ENCODE data around the gene PUSL1.

Gene PUSL1

GRCh38 chr1:1325288-1326074 is 17.1 kb downstream of the PUSL1 start:
- DNase-seq: no peak

- no peak for DNase-seq
Measured at GRCh38 chr1:1326075-1326605, 17.7 kb downstream of the PUSL1 start.

- no peak for DNase-seq
Measured at GRCh38 chr1:1327291-1327690, 18.9 kb downstream of the PUSL1 start.

- no peak for DNase-seq
Measured at GRCh38 chr1:1328254-1328653, 19.9 kb downstream of the PUSL1 start.

GRCh38 chr1:1329304-1330210 is 21.2 kb downstream of the PUSL1 start:
- no peak for DNase-seq

- DNase-seq: no peak
Measured at GRCh38 chr1:1330366-1331067, 22.1 kb downstream of the PUSL1 start.

GRCh38 chr1:1331068-1331965 is 22.9 kb downstream of the PUSL1 start, which contains the start of gene TAS1R3:
TSS of gene TAS1R3 (plus strand) at chr1:1331280. CDS start at chr1:1331346, 66 bp downstream.
- DNase-seq: no peak

- DNase-seq: no peak
Measured at GRCh38 chr1:1332031-1332755, 23.8 kb downstream of the PUSL1 start.

- no peak for DNase-seq
Measured at GRCh38 chr1:1332774-1333480, 24.5 kb downstream of the PUSL1 start.

- no peak for DNase-seq
Measured at GRCh38 chr1:1333551-1334241, 25.3 kb downstream of the PUSL1 start.

GRCh38 chr1:1334835-1335234 is 26.4 kb downstream of the PUSL1 start:
- DNase-seq: no peak

GRCh38 chr1:1335283-1335682 is 26.9 kb downstream of the PUSL1 start:
- DNase-seq: no peak

GRCh38 chr1:1335792-1336248 is 27.4 kb downstream of the PUSL1 start:
- no peak for DNase-seq

GRCh38 chr1:1336446-1336845 is 28.0 kb downstream of the PUSL1 start:
- DNase-seq: no peak

GRCh38 chr1:1336931-1337792 is 28.8 kb downstream of the PUSL1 start:
- no peak for DNase-seq

- DNase-seq: no peak
Measured at GRCh38 chr1:1337793-1338147, 29.4 kb downstream of the PUSL1 start.

GRCh38 chr1:1338278-1338677 is 29.9 kb downstream of the PUSL1 start:
- no peak for DNase-seq

GRCh38 chr1:1340185-1340584 is 31.8 kb downstream of the PUSL1 start:
- DNase-seq: no peak
